EH (cell line): ENCODE data around the gene MRRF.
"Not testable (repeated sequence)": the region's sequence is repeated elsewhere in the genome, so short reads cannot be mapped to it uniquely, and the experiment has no call there.

ENCODE experiments used
- DNase-seq: peaks from one replicate; pipeline ENCODE4 v3.0.0-alpha.2; 2015; ENCODE audit warnings: low read depth

Gene MRRF

GRCh38 chr9:122277285-122277897 is 12.7 kb downstream of the MRRF start:
- DNase-seq, result no peak

GRCh38 chr9:122281368-122281767 is 16.7 kb downstream of the MRRF start:
- no peak for DNase-seq

DNA sequence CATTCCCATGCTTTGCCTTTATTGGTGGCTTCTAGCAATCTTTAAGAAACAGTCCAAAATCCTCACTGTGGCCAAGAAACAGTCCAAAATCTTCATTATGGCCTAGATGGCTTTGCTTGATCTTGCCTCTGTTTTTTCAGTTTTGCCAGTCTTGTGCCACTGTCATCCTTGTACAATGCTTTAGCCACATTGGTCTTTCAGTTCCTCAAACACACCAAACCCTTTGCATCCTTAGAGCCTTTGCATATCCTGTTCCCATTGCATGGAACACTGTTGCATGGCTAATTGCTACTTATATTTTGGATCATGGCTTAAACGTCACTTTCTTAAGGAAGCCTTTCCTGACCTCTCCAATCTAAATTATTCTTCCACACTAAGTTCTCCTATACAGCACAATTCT is 22.1 kb downstream of the MRRF start:
- DNase-seq, result no peak

GRCh38 chr9:122287214-122287720 is 22.6 kb downstream of the MRRF start:
- no peak for DNase-seq

GRCh38 chr9:122291458-122291857 is 26.8 kb downstream of the MRRF start:
- no peak for DNase-seq

DNA sequence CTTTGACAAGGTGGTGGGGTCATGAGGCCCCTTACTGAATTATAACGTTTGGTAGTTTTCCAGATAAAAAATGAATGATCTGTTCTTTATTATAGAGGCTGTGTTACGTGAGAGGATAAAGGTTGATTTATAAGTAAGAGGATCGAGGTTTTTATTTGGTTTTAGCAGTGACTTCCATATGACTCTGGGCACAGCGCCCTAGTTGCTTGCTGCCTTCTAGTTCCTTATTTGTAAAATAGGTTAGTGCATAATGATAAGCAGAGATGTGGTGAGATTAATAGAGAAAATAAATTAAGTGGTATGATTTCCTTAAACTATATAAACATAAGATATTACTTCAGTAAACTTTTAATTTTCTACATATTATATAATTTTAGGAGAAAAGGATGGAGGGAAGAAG is 29.8 kb downstream of the MRRF start:
- DNase-seq, result no peak

GRCh38 chr9:122297512-122297911 is 32.8 kb downstream of the MRRF start:
- no peak for DNase-seq

- DNase-seq, result peak; percentile 9
Measured at GRCh38 chr9:122302237-122303093, 37.8 kb downstream of the MRRF start.

DNA sequence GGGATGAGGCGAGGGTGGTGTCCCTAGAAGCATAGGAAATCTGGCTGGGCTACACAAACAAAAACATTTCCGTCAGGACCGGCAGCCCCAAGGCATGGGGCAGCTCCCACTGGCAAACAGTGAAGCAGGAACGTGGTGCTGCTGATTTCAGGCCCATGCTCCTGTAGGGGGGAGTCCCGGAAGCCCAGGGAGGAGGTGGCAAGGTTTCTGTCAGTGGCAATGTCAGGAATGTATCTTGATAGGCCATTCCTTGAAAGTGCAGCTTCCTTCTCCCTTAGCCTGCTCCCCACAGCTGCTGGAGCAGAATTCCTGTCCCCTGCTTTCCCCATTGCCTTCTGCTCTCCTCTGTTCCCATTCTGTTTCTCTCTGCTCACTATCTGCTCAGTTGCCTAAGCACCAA is 42.4 kb downstream of the MRRF start:
- no peak for DNase-seq

GRCh38 chr9:122307925-122308324 is 43.2 kb downstream of the MRRF start:
- DNase-seq, result peak; percentile 22

DNA sequence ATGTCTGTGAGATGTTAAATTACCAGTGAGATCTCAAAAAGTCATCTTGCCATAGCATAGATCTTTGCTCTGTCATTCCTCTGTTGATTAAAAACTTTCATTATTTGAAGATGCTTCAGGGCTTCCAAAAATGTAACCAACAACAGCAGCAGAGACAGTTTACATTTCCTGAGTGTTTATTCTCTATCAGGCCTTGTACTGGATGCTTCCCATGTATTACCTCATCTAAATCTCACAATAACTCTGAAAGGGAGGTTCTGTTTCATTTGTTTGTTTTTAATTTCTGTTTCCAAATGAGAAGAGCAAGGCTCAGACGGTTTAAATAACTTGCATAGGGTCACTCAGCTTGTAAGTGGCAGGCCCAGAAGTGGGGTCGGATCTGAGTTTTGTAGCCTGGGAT is 45.2 kb downstream of the MRRF start:
- no peak for DNase-seq

DNA sequence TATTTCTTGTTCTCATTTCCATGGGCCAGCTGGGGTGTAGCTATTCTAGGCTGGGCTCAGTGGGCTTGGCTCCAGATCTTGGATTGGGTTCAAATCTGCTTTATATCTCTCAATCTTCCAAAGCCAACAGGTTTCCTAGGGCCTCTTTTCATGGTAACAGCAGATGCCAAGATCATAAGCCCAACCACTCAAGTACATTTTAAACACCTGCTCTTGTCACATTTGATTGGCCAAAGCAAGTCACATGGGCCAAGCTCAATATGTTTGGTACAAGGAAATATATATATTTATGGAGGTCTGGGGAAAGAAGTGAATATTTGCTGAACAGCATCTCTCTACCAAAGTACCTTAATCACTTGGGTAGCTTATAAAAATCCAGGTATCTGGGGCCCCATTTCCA is 49.5 kb downstream of the MRRF start:
- DNase-seq, result no peak

DNA sequence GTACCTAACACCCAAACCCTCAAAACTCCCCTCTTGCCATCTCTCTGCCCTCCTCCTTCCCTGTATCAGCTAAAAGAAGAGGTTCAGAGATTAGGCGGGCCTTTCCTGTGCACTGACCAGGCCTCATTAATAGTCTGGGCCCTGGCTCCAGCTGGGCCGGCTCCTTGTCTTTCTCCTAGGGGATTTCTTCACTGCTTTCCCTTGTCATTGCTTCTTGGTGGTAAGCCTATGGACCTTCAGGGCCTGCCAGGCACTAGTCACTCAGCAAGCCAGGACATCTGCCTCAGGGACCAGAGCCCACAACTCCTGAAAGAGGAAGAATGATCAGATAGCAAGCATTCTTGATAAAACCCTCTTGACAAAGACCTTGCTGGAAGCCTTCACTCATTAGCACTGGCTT is 50.9 kb downstream of the MRRF start:
- DNase-seq, result no peak

- DNase-seq, result no peak
Measured at GRCh38 chr9:122318284-122318683, 53.6 kb downstream of the MRRF start.

- no peak for DNase-seq
Measured at GRCh38 chr9:122320413-122320881, 55.8 kb downstream of the MRRF start.

- DNase-seq, result no peak
Measured at GRCh38 chr9:122322553-122322952, 57.9 kb downstream of the MRRF start.

GRCh38 chr9:122324665-122325064 is 60.0 kb downstream of the MRRF start:
- DNase-seq, result not testable (repeated sequence)

GRCh38 chr9:122325124-122325523 is 60.4 kb downstream of the MRRF start:
- peak; percentile 31 for DNase-seq

DNA sequence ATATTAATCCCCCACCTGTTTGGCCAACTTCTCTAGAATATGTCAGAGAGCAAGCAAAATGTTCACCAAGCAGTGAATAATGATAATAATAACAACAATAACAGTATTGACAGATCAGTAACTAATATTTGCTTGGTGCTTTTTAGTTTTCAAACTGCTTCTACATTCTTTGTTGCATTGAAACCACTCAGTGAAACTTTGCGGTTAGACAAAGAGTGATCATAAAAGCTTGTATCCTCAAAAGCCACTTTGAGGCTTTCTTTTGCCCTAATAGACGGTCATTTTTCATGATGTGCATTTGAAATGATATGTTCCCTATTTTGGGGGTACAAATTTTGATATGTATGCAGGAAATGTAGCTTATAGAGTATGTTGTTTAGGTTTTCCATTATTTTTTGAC is 62.5 kb downstream of the MRRF start:
- DNase-seq, result no peak

GRCh38 chr9:122329597-122329996 is 64.9 kb downstream of the MRRF start:
- no peak for DNase-seq

GRCh38 chr9:122330466-122330865 is 65.8 kb downstream of the MRRF start:
- peak; percentile 9 for DNase-seq

DNA sequence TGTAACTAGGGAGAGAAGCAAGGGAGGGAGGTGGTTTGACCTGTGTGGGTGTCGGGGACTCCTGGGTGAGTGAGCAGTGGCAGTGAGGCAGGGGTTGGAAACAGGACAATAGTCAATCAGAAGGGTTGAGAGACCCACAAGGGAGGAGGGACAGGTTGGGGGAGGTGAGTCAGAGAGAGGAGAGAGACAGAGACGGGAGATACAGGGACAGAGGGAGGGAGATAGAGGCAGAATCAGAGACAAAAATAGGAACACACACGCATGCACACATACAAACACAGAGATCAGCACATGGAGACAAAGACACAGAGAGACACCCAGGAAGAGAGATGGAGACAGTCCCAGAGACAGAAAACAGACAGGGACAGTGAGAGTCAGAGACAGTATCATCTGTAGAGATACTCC is 66.8 kb downstream of the MRRF start:
- DNase-seq, result no peak

GRCh38 chr9:122332083-122332482 is 67.4 kb downstream of the MRRF start:
- no peak for DNase-seq
